Neural progenitor cell (in vitro differentiated cells): Measurements from ENCODE around the gene SFSWAP.

Experiments
- EZH2 ChIP-seq: fragments of 200-600 bp; sonication (generic); IDR thresholded peaks from 2 replicates; pipeline ENCODE4 v1.6.1; 2017; ENCODE audit warnings: antibody characterized with exemption, mild to moderate bottlenecking, moderate library complexity
- EZH2phosphoT487 ChIP-seq: fragments of 200-600 bp; sonication (generic); IDR thresholded peaks from 2 replicates; pipeline ENCODE4 v1.6.1; 2017; ENCODE audit warnings: antibody characterized with exemption

GRCh38 chr12:131795690-131796410 lies 85.0 kb downstream of the SFSWAP start:
- no peak for TF ChIP-seq EZH2phosphoT487
- TF ChIP-seq EZH2, result no peak
